Activated CD4-positive, alpha-beta T cell treated with anti-CD3 and anti-CD28 coated beads, Interleukin-2, Interleukin-4, amounts not matched to agents 100 ng/mL and 50 ng/mL, durations not matched to agents 16 hours and 8 hours (primary cell): ENCODE data around the gene FAM89B.
A peak's percentile ranks its signal among the peaks of the same experiment; 100 is the strongest.

ENCODE experiments used
- DNase-seq: peaks from one replicate; pipeline ENCODE4 v3.0.0-alpha.2; 2020; ENCODE audit warnings: low spot score

Gene FAM89B

DNA sequence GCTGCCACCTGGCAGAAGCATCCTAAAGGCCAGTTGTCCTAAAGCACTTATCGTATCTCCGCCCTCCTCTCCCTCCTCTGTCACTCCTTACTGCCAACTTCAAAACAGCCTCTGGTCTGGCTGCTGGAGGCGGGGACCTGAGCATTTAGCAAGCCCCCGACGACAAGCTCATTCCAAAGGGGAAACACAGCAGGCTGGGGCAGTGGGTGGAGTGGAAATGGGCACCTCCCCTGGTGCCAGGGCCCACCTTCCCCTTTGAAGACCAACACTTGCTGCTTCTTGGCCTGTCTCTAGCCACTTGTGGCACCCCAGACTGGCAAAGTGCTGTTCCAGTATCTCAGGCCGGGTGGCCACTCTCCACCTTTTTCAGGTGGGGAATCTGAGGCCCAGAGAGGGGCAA is 38.1 kb downstream of the FAM89B start:
- no peak for DNase-seq

DNA sequence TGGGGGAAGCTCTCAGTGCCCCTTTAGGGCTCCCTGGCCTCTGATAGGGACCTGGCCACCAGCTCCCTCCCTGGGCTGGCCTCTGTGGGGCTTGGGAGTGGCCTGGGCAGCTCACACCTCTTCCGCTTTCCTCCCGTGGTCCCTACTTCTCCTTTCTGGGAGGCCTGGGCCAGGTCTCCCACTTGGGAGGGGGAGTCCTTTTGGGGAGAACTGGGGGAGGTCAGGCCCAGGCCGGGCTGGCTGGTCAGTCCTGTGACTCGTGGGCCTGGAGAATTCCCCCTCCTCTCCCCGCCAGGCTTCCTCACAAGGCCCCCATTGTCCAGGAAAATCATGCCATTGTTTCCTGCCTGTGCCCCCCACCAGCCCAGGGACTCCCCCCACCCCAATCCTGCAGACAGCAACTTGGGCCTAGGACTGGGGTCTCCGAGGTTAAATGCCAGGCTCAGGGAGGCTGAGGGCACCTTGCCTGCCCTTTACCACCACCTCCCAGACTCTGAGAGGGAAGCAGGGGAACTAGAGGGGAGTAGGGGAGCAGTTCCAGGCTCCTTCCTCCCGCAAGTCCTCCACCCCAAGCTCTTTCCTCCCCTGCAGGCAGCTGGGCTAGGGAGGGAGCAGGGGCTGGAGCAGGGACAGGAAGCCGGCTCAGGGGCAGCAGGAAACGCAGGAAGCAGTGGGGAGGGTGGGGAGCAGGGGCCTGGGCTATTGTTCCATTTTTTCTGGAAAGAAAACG is 38.9 kb downstream of the FAM89B start:
- DNase-seq: no peak

DNA sequence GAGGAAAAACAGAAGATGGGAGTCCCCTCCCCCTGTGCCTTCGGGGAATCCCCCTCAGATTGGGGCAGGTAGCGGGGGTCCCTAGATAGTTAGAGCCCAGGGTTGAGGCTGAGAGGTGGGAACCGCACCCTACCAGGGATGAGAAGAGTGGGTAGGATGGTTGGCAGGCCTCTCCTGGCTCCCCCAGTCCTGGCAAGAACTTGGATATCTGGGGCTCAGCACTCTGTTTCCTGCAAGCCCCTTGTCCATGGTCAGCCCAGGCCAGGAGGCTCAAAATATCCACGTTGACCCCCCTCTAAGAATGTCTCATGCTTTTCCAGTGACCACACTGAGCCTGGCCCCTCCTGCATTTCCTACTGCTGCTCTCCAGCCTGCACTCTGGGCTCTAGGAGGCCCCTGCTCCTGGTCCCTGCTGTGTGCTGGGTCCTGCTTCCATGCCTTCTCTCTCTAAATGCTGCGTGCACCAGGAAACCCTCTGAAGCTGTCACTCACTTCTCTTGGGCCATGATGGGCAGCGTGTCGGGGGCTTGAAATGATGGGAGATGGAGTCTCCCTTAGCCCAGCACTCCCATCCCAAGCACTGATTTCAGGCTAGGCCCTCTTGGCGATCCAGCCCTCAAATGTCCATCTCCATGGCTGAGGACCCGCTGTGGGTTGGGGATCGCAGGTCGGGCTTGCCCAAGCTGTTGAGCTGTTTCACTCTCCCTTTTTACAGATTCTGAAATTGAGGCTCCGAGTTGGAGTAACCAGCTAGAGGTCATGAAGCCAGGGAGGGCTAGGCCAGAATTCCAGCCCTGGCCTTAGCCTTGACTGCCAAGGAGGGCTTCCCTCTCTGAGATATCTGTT is 39.6 kb downstream of the FAM89B start:
- no peak for DNase-seq

DNA sequence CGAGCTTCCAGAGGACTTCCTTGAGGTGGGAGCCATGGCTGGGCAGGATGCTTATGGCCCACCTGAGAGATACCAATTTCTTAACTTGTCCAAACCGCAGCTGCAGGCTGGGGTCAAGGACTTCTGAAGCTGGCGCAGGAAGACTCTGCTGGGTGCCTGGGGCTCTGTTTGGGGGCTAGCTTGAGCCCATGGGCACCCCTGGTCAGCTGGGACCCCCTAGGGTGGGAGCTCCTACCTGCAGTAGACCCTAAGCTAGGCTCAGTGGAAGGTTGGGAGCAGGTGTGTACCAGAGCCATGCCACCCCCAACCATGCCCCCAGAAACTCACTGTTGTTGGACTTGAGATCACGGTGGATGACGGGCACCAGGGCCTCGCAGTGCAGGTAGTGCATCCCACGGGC is 40.4 kb downstream of the FAM89B start:
- DNase-seq: no peak

DNA sequence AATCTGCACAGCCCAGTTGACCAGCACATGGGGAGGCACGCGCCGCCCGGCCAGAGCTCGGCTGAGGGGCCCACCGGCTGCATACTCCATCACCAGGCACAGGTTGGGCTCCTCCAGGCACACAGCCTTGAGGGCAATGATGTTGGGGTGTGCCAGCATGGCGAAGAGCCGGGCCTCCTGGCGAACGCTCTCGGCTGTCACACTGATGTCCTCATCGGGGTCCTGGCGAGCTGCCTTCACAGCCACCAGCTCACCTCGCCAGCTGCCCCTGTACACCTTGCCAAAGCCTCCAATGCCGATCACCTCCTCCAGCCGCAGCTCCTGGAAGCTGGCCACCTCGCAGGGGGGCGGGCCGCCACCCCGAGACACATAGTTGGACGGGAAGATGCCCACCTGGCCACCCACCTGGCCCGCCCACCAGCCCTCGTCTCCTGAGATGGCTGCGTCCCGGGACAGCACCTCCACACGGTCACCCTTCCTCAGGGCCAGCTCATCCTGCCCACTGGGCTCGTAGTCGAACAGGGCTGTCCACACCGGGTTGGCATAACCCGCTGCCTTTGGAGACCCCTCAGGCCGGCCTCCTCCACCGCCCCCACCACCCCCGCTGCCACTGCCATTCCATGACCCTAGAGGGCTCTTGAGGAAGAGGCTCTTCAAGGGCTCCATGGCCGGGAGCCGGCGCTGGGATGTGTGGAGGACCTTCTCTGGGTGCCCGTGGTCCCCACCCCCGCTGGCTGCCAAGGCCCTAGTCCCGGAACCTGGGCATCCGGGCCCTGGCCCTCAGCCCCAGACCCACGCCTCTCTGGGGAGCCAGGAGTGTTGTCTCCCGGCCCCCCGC is 41.0 kb downstream of the FAM89B start:
- DNase-seq: no peak

DNA sequence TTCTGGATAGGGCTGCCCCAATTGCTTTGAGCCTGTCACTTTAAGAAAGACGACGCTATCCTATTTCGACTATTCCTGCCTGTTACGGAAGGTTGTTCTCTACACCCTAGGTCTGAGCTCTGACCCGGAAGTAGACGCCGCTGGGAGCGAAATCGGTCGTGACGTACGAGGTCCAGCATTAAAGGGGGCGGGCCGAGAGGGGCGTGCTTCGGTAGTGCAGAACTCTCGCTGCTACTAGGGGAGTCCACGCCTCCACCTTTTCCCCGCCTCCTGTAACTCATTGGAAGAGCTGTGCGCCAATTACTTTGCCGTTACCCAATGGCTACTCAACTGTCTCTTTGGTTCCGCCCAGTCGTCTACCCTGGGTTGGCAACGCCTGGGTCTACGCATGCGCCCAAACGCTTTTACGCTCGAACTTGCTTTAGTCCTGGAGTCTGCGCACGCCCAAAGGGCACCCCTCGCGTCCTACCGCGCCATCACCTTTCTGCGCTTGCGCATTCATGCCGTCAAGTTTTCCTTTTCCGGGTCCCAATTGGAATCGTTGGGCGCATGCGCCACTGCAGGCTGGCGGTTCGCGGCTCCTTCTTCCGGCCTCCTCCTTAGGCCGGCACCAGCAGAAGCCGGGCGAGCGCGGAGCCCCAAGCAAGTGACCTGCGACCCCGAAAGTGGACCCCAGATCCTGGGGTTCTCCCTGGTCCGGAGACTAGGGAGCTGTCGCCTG is 43.1 kb downstream of the FAM89B start, which contains the start of gene PCNX3:
Gene PCNX3, plus strand, starts transcription at position 548 of the 721 bp plus-strand sequence. CDS start 536 bp downstream, outside the sequence.
- peak; percentile 100 for DNase-seq

DNA sequence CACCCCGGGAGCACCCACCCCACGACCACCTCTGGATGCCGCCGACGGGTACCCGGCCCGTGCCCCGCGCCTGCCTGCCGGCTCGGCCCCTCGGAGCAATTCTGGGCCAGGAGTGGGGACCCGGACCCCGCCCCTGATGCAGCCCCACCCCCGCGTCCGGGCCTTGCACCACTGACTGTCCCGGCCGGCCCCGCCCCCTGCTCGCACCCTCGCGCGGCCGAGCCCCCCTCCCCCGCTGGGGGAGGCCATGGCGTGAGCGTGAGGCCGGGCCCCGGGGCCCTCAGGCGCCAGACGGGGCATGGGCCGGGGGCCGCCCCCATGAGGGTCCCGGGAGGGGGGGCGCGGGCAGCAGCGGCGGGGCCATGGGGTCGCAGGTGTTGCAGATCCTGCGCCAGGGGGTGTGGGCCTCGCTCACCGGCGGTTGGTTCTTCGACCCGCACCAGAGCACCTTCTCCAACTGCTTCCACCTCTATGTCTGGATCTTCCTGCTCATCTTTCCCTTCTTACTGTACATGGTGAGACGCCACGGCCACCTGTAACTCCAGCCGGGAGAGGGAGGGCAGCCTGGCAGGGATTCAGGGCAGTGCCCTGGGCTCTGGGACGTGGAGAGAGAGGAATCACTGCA is 43.7 kb downstream of the FAM89B start:
- DNase-seq: peak; percentile 57

DNA sequence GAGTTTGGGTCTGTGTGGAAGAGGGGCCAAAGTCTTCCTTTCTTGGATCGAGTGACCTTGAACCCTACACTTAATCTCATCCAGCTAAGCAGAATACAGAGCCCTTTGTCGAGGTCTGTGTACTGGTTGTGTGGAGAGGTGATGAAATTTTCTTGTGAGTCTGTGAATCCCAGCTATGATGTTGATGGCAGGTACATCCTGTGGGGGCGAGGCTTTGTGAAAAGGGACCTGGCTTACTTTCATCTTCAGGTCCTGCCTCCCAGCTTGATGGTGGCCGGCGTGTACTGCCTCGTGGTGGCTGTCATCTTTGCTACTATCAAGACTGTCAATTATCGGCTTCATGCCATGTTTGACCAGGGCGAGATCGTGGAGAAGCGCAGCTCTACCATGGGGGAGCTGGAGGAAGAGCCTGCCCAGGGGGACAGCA is 44.2 kb downstream of the FAM89B start:
- peak; percentile 15 for DNase-seq

DNA sequence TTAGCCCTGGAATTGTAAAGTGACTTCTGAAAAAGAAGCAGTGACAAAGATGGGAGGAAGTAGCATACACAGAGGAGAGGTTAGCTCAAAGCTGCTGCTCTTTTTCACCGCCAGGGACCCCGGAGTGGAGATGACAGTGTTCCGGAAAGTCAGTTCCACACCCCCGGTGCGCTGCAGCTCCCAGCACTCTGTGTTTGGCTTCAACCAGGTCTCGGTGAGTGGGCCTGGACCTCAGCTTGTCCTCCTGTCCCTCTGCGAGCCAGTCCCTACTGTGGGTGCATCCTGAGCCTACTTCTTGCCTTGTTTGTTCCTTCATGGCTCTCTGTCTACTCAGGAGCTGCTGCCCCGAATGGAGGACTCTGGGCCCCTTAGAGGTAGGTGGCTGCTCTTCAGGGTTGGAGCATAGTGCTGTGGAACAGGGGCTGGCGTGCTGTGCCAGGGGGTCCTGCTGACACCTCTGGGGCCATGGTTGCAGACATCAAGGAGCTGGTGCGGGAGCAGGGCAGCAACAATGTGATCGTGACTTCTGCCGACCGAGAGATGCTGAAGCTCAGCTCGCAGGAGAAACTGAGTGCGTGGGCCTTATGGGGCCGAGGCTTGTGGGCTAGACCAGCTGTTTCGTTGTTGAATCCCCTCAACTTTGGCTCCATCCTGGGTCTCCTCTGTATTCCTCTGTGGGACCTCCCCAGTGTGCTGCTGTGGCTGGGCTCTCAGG is 45.0 kb downstream of the FAM89B start:
- no peak for DNase-seq

DNA sequence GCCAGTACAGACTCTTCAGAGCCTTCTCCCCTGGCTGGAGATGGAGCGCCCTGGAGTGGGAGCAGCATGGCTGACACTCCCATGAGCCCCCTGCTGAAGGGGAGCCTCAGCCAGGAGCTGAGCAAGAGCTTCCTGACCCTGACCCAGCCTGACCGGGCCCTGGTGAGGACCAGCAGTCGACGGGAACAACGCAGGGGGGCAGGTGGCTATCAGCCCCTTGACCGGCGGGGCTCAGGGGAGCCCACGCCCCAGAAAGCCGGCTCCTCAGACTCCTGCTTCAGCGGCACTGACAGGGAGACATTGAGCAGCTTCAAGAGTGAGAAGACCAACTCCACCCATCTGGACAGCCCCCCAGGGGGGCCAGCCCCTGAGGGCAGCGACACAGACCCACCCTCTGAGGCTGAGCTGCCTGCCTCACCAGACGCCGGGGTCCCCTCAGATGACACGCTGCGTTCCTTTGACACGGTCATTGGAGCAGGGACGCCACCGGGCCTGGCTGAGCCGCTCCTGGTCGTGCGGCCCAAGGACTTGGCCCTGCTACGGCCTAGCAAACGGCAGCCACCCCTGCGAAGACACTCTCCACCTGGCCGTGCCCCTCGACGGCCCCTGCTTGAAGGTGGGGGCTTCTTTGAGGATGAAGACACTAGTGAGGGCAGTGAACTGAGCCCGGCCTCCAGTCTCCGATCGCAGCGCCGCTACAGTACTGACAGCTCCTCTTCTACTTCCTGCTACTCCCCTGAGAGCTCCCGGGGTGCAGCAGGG is 45.8 kb downstream of the FAM89B start:
- DNase-seq: no peak

DNA sequence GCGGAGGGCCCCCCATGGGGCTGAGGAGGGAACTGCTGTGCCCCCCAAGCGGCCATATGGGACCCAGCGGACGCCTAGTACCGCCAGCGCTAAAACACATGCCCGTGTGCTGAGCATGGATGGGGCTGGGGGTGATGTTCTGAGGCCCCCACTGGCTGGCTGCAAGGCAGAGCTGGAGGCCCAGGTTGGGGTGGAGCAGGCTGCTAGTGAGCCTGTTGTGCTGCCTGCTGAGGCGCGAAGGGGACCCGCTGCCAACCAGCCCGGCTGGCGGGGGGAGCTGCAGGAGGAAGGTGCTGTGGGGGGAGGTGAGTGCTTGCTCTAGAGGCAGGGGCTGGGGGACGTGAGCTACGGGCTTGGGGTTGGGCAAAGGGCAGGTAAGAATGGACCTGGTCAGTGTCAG is 46.4 kb downstream of the FAM89B start:
- DNase-seq: no peak

DNA sequence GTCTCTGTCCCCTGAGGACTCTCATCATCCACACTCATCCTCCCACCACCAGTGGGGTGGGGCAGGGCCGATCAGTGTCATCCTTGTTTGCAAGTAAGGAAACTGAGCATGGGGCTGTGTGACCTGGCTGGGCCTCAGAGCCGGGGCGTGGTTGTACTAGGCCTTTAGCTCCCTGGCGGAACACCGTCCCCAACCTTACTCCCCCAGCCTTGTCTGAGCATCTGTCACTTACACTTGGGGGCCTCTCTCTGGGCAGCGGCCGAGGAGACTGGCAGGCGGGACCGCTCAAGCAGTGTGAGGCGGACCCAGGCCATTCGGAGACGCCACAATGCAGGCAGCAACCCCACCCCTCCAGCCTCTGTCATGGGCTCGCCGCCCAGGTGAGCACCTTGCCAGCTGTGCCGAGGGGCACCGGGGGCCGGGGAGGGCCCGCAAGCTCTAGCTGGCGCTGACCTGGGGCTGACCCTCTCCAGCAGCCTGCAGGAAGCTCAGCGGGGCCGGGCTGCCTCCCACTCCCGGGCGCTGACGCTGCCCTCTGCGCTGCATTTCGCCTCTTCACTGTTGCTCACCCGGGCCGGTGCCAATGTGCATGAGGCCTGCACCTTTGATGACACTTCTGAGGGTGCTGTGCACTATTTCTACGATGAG is 47.1 kb downstream of the FAM89B start:
- DNase-seq: no peak

DNA sequence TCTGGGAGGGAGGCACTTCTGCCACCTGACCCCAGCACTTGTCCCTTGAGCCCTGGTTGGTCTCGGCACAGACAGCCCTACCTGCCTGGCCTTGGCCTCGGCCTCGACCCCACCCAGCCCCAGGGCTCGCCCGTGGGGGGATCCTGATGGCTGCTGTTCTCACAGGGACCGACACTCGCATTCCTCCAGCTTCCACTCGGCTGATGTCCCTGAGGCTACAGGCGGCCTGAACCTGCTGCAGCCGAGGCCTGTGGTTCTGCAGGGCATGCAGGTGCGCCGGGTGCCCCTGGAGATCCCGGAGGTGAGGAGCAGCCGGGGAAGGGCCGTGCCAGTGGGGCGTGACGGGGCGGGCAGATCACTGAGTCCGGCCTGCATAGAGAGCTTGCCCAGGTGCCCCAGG is 48.3 kb downstream of the FAM89B start:
- DNase-seq: no peak

DNA sequence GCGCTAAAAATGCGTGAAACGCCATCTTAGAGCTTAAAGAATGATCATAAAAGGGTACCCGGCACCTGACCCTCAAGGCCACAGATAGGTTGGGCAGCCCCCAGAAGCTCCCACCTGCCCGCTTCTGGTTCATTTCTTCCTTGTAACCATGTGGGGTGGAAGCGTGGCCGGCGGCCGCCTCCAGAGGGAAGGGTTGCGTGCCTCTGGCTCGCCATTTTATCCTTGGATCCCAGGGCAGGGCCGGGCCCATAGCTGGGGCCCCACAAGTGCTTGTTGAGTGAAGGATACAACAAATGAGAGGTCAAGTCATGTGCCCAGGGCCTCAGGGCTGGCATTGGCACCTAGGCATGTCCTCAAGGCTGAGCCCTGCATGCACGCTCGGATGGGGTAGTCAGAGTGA is 49.1 kb downstream of the FAM89B start:
- no peak for DNase-seq

DNA sequence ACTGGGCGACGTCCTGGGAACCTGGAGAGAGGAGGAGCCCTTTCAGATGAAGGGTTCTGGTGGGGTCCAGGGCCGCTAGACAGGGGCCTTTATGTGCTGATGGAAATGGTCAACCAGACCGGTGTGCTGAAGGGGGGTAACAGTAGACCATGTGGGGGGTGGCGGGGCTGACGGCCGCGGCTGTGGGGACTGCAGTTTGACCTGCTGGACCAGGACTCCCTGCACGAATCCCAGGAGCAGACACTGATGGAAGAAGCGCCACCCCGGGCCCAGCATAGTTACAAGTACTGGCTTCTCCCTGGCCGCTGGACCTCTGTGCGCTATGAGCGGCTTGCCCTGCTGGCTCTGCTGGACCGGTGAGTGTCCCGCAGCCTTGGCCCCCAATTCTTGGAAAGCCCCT is 49.7 kb downstream of the FAM89B start:
- no peak for DNase-seq

DNA sequence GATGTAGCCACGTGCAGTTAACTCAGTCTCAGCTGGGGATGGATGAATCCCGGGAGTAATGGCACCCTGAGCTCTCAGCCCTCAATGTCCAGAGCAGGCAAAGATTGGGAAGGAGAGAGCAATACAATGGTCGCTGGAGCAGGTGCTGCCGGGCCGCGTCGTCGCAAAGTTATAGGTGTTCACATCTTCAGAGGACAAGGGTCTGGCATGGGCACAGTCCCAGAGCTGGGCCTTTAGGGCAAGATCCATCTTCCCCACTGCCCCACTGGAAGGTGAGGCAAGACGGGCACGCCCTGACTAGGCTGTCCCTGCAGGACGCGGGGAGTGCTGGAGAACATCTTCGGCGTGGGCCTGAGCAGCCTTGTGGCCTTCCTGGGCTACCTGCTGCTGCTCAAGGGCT is 50.8 kb downstream of the FAM89B start:
- no peak for DNase-seq
